DLD1 (cell line): Measurements from ENCODE around the gene DBH.
"Not testable (repeated sequence)": the region's sequence is repeated elsewhere in the genome, so short reads cannot be mapped to it uniquely, and the experiment has no call there.

Experiments used
- in situ Hi-C: cut with HindIII; loops from 2 replicates; pipeline ENCODE4 v1.10.0; 2017; ENCODE audit warnings: low sequenced_read_pairs

The DBH gene

GRCh38 chr9:133664173-133665050, 28.2 kb downstream of the DBH start:
- in situ Hi-C loops: loop anchor here (25.0 kb wide), 1 partner anchor 102 kb away; no protein-coding TSS in a partner anchor

- in situ Hi-C loops: loop anchor here (25.0 kb wide), 1 partner anchor 103 kb away; no protein-coding TSS in a partner anchor
Measured at GRCh38 chr9:133665096-133665495, 28.9 kb downstream of the DBH start.

- in situ Hi-C loops: loop anchor here (25.0 kb wide), 1 partner anchor 103 kb away; no protein-coding TSS in a partner anchor
Measured at GRCh38 chr9:133665535-133665934, 29.4 kb downstream of the DBH start.

- in situ Hi-C loops: loop anchor here (25.0 kb wide), 1 partner anchor 104 kb away; no protein-coding TSS in a partner anchor
Measured at GRCh38 chr9:133666387-133666786, 30.2 kb downstream of the DBH start.

GRCh38 chr9:133666845-133667244, 30.7 kb downstream of the DBH start:
- in situ Hi-C loops: loop anchor here (25.0 kb wide), 1 partner anchor 105 kb away; no protein-coding TSS in a partner anchor

- in situ Hi-C loops: loop anchor here (25.0 kb wide), 1 partner anchor 106 kb away; no protein-coding TSS in a partner anchor
Measured at GRCh38 chr9:133667759-133668450, 31.7 kb downstream of the DBH start.

GRCh38 chr9:133669182-133669801, 33.1 kb downstream of the DBH start:
- in situ Hi-C loops: loop anchor here (25.0 kb wide), 1 partner anchor 107 kb away; no protein-coding TSS in a partner anchor

- in situ Hi-C loops: loop anchor here (25.0 kb wide), 1 partner anchor 108 kb away; no protein-coding TSS in a partner anchor
Measured at GRCh38 chr9:133670466-133670865, 34.3 kb downstream of the DBH start.

GRCh38 chr9:133671371-133671770, 35.2 kb downstream of the DBH start:
- in situ Hi-C loops: loop anchor here (25.0 kb wide), 1 partner anchor 109 kb away; no protein-coding TSS in a partner anchor

- in situ Hi-C loops: loop anchor here (25.0 kb wide), 1 partner anchor 110 kb away; no protein-coding TSS in a partner anchor
Measured at GRCh38 chr9:133672503-133673257, 36.5 kb downstream of the DBH start.

- in situ Hi-C loops: loop anchor here (25.0 kb wide), 1 partner anchor 111 kb away; no protein-coding TSS in a partner anchor
Measured at GRCh38 chr9:133673258-133673655, 37.1 kb downstream of the DBH start.

GRCh38 chr9:133674091-133674490, 37.9 kb downstream of the DBH start:
- in situ Hi-C loops: loop anchor here (25.0 kb wide), 1 partner anchor 112 kb away; no protein-coding TSS in a partner anchor

- in situ Hi-C loops: not testable (repeated sequence)
Measured at GRCh38 chr9:133675796-133676195, 39.6 kb downstream of the DBH start.

GRCh38 chr9:133676450-133676849, 40.3 kb downstream of the DBH start:
- in situ Hi-C loops: no loop called here

GRCh38 chr9:133677126-133678010, 41.2 kb downstream of the DBH start:
- in situ Hi-C loops: no loop called here

- in situ Hi-C loops: no loop called here
Measured at GRCh38 chr9:133679056-133679455, 42.9 kb downstream of the DBH start.

- in situ Hi-C loops: no loop called here
Measured at GRCh38 chr9:133679466-133680061, 43.4 kb downstream of the DBH start.

GRCh38 chr9:133680250-133680975, 44.2 kb downstream of the DBH start:
- in situ Hi-C loops: no loop called here
